Skeletal muscle tissue (tissue), 4 donors: ENCODE data around the gene NCAPG2. TPM values are rescaled to one million over a fixed set of nuclear protein-coding genes. Genes with fewer than 3 reads are reported as not detected.

ENCODE experiments used
- H3K27ac ChIP-seq: one replicate; pipeline ENCODE4 v1.7.0; 2013; ENCODE audit warnings: mild to moderate bottlenecking, low read depth, low read length, inconsistent platforms
- H3K27me3 ChIP-seq, 3 donors: one replicate each; pipeline ENCODE4 v1.7.0; 2013; ENCODE audit warnings: low read length in 3 of 3; ENCODE audit not compliant: control insufficient read depth in 3 of 3, insufficient read depth in 3 of 3
- H3K36me3 ChIP-seq, 3 donors: one replicate each; pipeline ENCODE4 v1.7.0; 2013; ENCODE audit warnings: low read length in 3 of 3; ENCODE audit not compliant: control insufficient read depth in 3 of 3, insufficient read depth in 3 of 3
- H3K4me1 ChIP-seq, 3 donors: one replicate each; pipeline ENCODE4 v1.7.0; 2013; ENCODE audit warnings: low read length in 3 of 3, mild to moderate bottlenecking in 3 of 3; ENCODE audit not compliant: control insufficient read depth in 3 of 3, insufficient read depth in 3 of 3
- H3K4me3 ChIP-seq, 3 donors: one replicate each; pipeline ENCODE4 v1.7.0; 2013; ENCODE audit warnings: low read length in 3 of 3
- H3K9ac ChIP-seq, 3 donors: one replicate each; pipeline ENCODE4 v1.7.0; 2013; ENCODE audit warnings: low read length in 3 of 3, mild to moderate bottlenecking in 3 of 3, moderate library complexity in 2 of 3, low read depth in 1 of 3
- H3K9me3 ChIP-seq, 3 donors: one replicate each; pipeline ENCODE4 v1.7.0; 2013; ENCODE audit warnings: low read length in 3 of 3; ENCODE audit not compliant: control insufficient read depth in 3 of 3
- total RNA-seq: library from RNA; depleted of rRNA; stranded (reverse); fragments of >200 nt; gene quantifications from one replicate; pipeline ENCODE4 v1.2.3, GENCODE V29; 2014
- donor health status: Osteomylitis.

Gene NCAPG2
- total RNA-seq, 1 donor from 2014 or later: 9.4 TPM

GRCh38 chr7:158744070-158744469 is 39.5 kb upstream of the NCAPG2 start:
- no peak overlapping the region for H3K9ac ChIP-seq
- H3K9me3 ChIP-seq: no peaks in the 10 kb centered on the region
- H3K4me1 ChIP-seq: no peaks in the 10 kb centered on the region
- peaks cover 59 to 78% (median 68%) of the 10 kb centered on the region in 3 donors for H3K36me3 ChIP-seq
- H3K27me3 ChIP-seq: no peaks in the 10 kb centered on the region
- H3K4me3 ChIP-seq: no peak overlapping the region
- H3K27ac ChIP-seq: no peak overlapping the region

GRCh38 chr7:158743219-158743618 is 38.6 kb upstream of the NCAPG2 start:
- Histone ChIP-seq H3K27me3 (no peaks in the 10 kb centered on the region), H3K4me3 (no peak overlapping the region), H3K4me1 (no peaks in the 10 kb centered on the region), H3K36me3 (peaks cover 64 to 83% (median 67%) of the 10 kb centered on the region in 3 donors), H3K27ac (no peak overlapping the region), H3K9ac (no peak overlapping the region), H3K9me3 (no peaks in the 10 kb centered on the region)

GRCh38 chr7:158742065-158742821 is 37.6 kb upstream of the NCAPG2 start:
- peaks cover 66 to 81% (median 66%) of the 10 kb centered on the region in 3 donors for H3K36me3 ChIP-seq
- no peak overlapping the region for H3K27ac ChIP-seq
- no peak overlapping the region for H3K4me3 ChIP-seq

GRCh38 chr7:158741294-158741666 is 36.7 kb upstream of the NCAPG2 start:
- H3K36me3 ChIP-seq: peaks cover 65 to 85% (median 73%) of the 10 kb centered on the region in 3 donors

More at GRCh38 chr7:158742065-158742821, 37.6 kb upstream of the NCAPG2 start:
- Histone ChIP-seq H3K4me1 (no peaks in the 10 kb centered on the region), H3K9ac (no peak overlapping the region), H3K9me3 (no peaks in the 10 kb centered on the region), H3K27me3 (no peaks in the 10 kb centered on the region)

GRCh38 chr7:158740657-158741293 is 36.2 kb upstream of the NCAPG2 start:
- no peak overlapping the region for H3K4me3 ChIP-seq
- H3K9me3 ChIP-seq: no peaks in the 10 kb centered on the region
- peaks cover 65 to 85% (median 72%) of the 10 kb centered on the region in 3 donors for H3K36me3 ChIP-seq
- H3K4me1 ChIP-seq: no peaks in the 10 kb centered on the region
- no peaks in the 10 kb centered on the region for H3K27me3 ChIP-seq
- no peak overlapping the region for H3K27ac ChIP-seq
- no peak overlapping the region for H3K9ac ChIP-seq

More at GRCh38 chr7:158741294-158741666, 36.7 kb upstream of the NCAPG2 start:
- H3K4me1 ChIP-seq: no peaks in the 10 kb centered on the region
- no peak overlapping the region for H3K27ac ChIP-seq
- no peaks in the 10 kb centered on the region for H3K9me3 ChIP-seq
- H3K4me3 ChIP-seq: no peak overlapping the region
- H3K27me3 ChIP-seq: no peaks in the 10 kb centered on the region
- H3K9ac ChIP-seq: no peak overlapping the region

- no peak overlapping the region for H3K4me3 ChIP-seq
- H3K36me3 ChIP-seq: peaks cover 68 to 85% (median 72%) of the 10 kb centered on the region in 3 donors
- H3K9ac ChIP-seq: no peak overlapping the region
- H3K27me3 ChIP-seq: no peaks in the 10 kb centered on the region
- no peak overlapping the region for H3K27ac ChIP-seq
- H3K4me1 ChIP-seq: no peaks in the 10 kb centered on the region
- no peaks in the 10 kb centered on the region for H3K9me3 ChIP-seq
Measured at GRCh38 chr7:158740013-158740656, 35.5 kb upstream of the NCAPG2 start.

GRCh38 chr7:158738841-158739240 is 34.2 kb upstream of the NCAPG2 start:
- Histone ChIP-seq H3K9me3 (no peaks in the 10 kb centered on the region), H3K9ac (no peak overlapping the region), H3K36me3 (peaks cover 74 to 89% (median 81%) of the 10 kb centered on the region in 3 donors), H3K27ac (no peak overlapping the region), H3K4me3 (no peak overlapping the region), H3K27me3 (no peaks in the 10 kb centered on the region), H3K4me1 (no peaks in the 10 kb centered on the region)

GRCh38 chr7:158737064-158737695 is 32.6 kb upstream of the NCAPG2 start:
- H3K4me3 ChIP-seq: no peak overlapping the region
- no peak overlapping the region for H3K27ac ChIP-seq
- no peaks in the 10 kb centered on the region for H3K27me3 ChIP-seq
- no peaks in the 10 kb centered on the region for H3K4me1 ChIP-seq
- H3K36me3 ChIP-seq: peaks cover 64 to 79% (median 77%) of the 10 kb centered on the region in 3 donors
- no peak overlapping the region for H3K9ac ChIP-seq
- no peaks in the 10 kb centered on the region for H3K9me3 ChIP-seq

GRCh38 chr7:158735935-158736334 is 31.3 kb upstream of the NCAPG2 start:
- no peak overlapping the region for H3K27ac ChIP-seq
- no peak overlapping the region for H3K4me3 ChIP-seq
- H3K4me1 ChIP-seq: no peaks in the 10 kb centered on the region
- H3K9me3 ChIP-seq: no peaks in the 10 kb centered on the region
- no peak overlapping the region for H3K9ac ChIP-seq
- H3K36me3 ChIP-seq: peaks cover 55 to 73% (median 72%) of the 10 kb centered on the region in 3 donors
- no peaks in the 10 kb centered on the region for H3K27me3 ChIP-seq
